Ascending aorta (tissue), 2 donors: Measurements from ENCODE around the gene PTPRS. TPM values are rescaled to one million over a fixed set of nuclear protein-coding genes. Genes with fewer than 3 reads are reported as not detected.
"Not testable (repeated sequence)": the region's sequence is repeated elsewhere in the genome, so short reads cannot be mapped to it uniquely, and the experiment has no call there.

ENCODE experiments used
- DNase-seq, 2 donors: peaks; one replicate each; pipeline ENCODE4 v3.0.0-alpha.2; 2019; ENCODE audit warnings: low spot score in 2 of 2
- H3K27ac ChIP-seq, 2 donors: fragments of 200-600 bp; sonication (generic); one replicate each; pipeline ENCODE4 v1.5.1; 2016 to 2017; ENCODE audit warnings: mild to moderate bottlenecking in 1 of 2
- H3K27me3 ChIP-seq: fragments of 200-600 bp; sonication (generic); one replicate; pipeline ENCODE4 v1.5.1; 2017
- H3K36me3 ChIP-seq, 2 donors: fragments of 200-600 bp; sonication (generic); one replicate each; pipeline ENCODE4 v1.5.1; 2016
- H3K4me1 ChIP-seq, 2 donors: fragments of 200-600 bp; sonication (generic); one replicate each; pipeline ENCODE4 v1.5.1; 2016 to 2017; ENCODE audit warnings: mild to moderate bottlenecking in 1 of 2
- H3K4me3 ChIP-seq, 2 donors: fragments of 200-600 bp; sonication (generic); one replicate each; pipeline ENCODE4 v1.5.1; 2016 to 2017; ENCODE audit warnings: mild to moderate bottlenecking in 1 of 2
- H3K9me3 ChIP-seq, 2 donors: fragments of 200-600 bp; sonication (generic); one replicate each; pipeline ENCODE4 v1.5.1; 2016
- CTCF ChIP-seq, 3 experiments: fragments of 200-600 bp in 2 of 3; fragments of 450-650 bp in 1 of 3; sonication (generic) in 2 of 3; IDR thresholded peaks; one replicate each; pipeline ENCODE4 v1.5.1; 2016 to 2019; ENCODE audit warnings: antibody characterized with exemption in 3 of 3, mild to moderate bottlenecking in 1 of 3, moderate library complexity in 1 of 3
- intact Hi-C: fragments of 100-400 bp; cut with DNase I; formaldehyde crosslinking; loops from one replicate; pipeline ENCODE4 v1.15.1; 2023
- total RNA-seq: library from RNA; depleted of rRNA; stranded (reverse); fragments of >200 nt; gene quantifications from one replicate; pipeline ENCODE4 v1.1.0, GENCODE V29; 2016

The PTPRS gene
- total RNA-seq, 1 donor from 2014 or later: 517 TPM

- TF ChIP-seq CTCF (IDR thresholded peaks at IDR 0.05): no peak
- no peak for DNase-seq
- no peaks in the 10 kb centered on the region for H3K4me1 ChIP-seq
- no peaks in the 10 kb centered on the region for H3K36me3 ChIP-seq
- intact Hi-C loops: no loop called here
- H3K27ac ChIP-seq: no peak overlapping the region
- no peaks in the 10 kb centered on the region for H3K27me3 ChIP-seq
- no peak overlapping the region for H3K4me3 ChIP-seq
- H3K9me3 ChIP-seq: no peaks in the 10 kb centered on the region
These were observed 25.3 kb upstream of the PTPRS start for GRCh38 chr19:5365905-5366304.

GRCh38 chr19:5364674-5365073 is 24.1 kb upstream of the PTPRS start:
- Histone ChIP-seq H3K4me1 (no peaks in the 10 kb centered on the region), H3K27ac (no peak overlapping the region), H3K9me3 (no peaks in the 10 kb centered on the region), H3K36me3 (no peaks in the 10 kb centered on the region), H3K4me3 (no peak overlapping the region), H3K27me3 (no peaks in the 10 kb centered on the region)
- intact Hi-C loops: no loop called here
- no peak for DNase-seq
- TF ChIP-seq CTCF (IDR thresholded peaks at IDR 0.05): no peak

- intact Hi-C loops, H3K4me3 ChIP-seq, H3K4me1 ChIP-seq, H3K36me3 ChIP-seq, H3K27me3 ChIP-seq, DNase-seq, H3K9me3 ChIP-seq, H3K27ac ChIP-seq: not testable (repeated sequence)
These were observed 21.2 kb upstream of the PTPRS start for GRCh38 chr19:5361839-5362238.

GRCh38 chr19:5361407-5361806 is 20.8 kb upstream of the PTPRS start:
- no peaks in the 10 kb centered on the region for H3K4me1 ChIP-seq
- intact Hi-C loops: no loop called here
- H3K9me3 ChIP-seq: no peaks in the 10 kb centered on the region
- no peak overlapping the region for H3K27ac ChIP-seq
- no peaks in the 10 kb centered on the region for H3K36me3 ChIP-seq
- no peak for DNase-seq
- no peak overlapping the region for H3K4me3 ChIP-seq
- TF ChIP-seq CTCF (IDR thresholded peaks at IDR 0.05): no peak
- H3K27me3 ChIP-seq: no peaks in the 10 kb centered on the region

- Histone ChIP-seq H3K36me3 (no peaks in the 10 kb centered on the region), H3K4me1 (no peaks in the 10 kb centered on the region), H3K27me3 (no peaks in the 10 kb centered on the region), H3K27ac (no peak overlapping the region), H3K9me3 (no peaks in the 10 kb centered on the region), H3K4me3 (no peak overlapping the region)
- DNase-seq: no peak
- TF ChIP-seq CTCF (IDR thresholded peaks at IDR 0.05): no peak
- intact Hi-C loops: no loop called here
These were observed 19.6 kb upstream of the PTPRS start for GRCh38 chr19:5360003-5360780.

- no peak overlapping the region for H3K27ac ChIP-seq
- no peak overlapping the region for H3K4me3 ChIP-seq
- intact Hi-C loops: no loop called here
- H3K4me1 ChIP-seq: no peaks in the 10 kb centered on the region
- no peaks in the 10 kb centered on the region for H3K9me3 ChIP-seq
- TF ChIP-seq CTCF (IDR thresholded peaks at IDR 0.05): no peak
- no peaks in the 10 kb centered on the region for H3K27me3 ChIP-seq
- DNase-seq: no peak
- no peaks in the 10 kb centered on the region for H3K36me3 ChIP-seq
These were observed 17.7 kb upstream of the PTPRS start for GRCh38 chr19:5358173-5358800.
